Activated CD4-positive, alpha-beta T cell treated with anti-CD3 and anti-CD28 coated beads, Interleukin-2, amount 50 U/mL, for 48 hours (primary cell): ENCODE measurements around the gene DOLPP1.
"Not testable (repeated sequence)": the region's sequence is repeated elsewhere in the genome, so short reads cannot be mapped to it uniquely, and the experiment has no call there.

Experiments used
- DNase-seq, 2 experiments: peaks; one replicate each; pipeline ENCODE4 v3.0.0-alpha.2; 2020

The DOLPP1 gene

DNA sequence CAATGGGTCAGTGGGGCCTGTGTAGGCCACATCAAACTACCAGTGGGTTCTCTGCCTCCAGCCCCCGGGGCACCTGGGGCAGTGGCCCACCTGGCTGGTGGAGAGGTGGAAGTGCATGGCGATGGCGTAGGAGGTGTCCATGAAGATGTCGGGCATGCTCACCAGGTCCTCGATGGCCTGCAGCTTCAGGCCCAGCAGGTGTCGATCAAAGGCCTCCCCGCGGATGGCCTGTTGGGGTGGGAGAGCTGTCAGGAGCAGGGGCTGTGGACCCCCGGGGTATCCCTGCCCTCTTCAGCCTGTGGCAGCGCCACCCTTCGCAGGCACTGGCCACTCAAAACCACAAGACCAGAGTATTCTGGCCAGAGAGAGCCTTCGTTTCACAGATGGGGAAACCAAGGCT is 15.0 kb downstream of the DOLPP1 start:
- no peak for DNase-seq

DNA sequence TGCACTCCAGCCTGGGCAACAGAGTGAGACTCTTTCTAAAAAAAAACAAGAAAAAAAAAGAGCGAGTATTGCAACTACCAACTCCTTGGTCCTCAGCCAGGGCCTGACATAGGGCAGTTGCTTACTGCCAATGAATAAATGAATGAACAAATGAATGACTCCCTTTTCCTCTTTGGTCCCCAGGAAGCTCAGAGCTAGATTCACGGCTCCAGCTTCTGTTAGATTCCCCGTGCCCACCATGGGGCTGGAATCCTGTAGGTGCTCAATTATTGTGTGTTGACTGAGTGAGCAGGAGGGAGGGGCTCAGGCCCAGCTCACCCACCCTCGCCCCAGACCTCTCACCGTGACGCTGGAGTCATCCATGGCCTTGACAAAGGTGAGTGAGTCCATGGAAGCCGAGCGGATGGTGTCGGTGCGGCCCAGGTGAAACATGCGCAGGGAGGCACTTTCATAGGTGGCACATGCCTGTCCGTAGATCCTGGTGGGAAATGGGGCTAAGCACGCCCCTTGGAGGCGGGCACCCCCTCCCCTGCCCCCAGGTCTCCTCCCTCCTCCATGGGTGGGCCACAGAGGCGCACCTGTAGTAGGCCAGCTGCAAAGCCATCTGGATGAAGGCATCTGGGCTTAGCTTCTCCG is 16.9 kb downstream of the DOLPP1 start:
- DNase-seq = no peak

DNA sequence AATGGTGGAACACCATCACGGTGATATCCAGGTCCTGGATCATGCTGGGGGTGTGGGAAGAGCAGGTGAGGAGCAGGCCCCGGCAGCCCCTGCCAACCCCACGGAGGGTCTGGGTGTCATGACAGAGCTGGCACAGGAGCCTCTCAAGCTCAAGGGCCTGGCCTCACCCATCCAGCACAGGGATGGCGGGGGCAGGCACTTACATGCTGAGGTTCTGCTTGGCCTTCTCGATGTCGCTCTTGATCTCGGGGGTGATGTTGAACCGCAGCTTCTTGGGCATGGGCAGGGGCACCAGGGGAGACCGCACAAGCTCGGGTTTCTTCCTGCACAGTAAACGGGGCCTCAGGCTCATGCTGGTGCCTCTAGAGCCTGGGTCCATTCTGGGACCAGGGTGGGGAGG is 17.4 kb downstream of the DOLPP1 start:
- no peak for DNase-seq

DNA sequence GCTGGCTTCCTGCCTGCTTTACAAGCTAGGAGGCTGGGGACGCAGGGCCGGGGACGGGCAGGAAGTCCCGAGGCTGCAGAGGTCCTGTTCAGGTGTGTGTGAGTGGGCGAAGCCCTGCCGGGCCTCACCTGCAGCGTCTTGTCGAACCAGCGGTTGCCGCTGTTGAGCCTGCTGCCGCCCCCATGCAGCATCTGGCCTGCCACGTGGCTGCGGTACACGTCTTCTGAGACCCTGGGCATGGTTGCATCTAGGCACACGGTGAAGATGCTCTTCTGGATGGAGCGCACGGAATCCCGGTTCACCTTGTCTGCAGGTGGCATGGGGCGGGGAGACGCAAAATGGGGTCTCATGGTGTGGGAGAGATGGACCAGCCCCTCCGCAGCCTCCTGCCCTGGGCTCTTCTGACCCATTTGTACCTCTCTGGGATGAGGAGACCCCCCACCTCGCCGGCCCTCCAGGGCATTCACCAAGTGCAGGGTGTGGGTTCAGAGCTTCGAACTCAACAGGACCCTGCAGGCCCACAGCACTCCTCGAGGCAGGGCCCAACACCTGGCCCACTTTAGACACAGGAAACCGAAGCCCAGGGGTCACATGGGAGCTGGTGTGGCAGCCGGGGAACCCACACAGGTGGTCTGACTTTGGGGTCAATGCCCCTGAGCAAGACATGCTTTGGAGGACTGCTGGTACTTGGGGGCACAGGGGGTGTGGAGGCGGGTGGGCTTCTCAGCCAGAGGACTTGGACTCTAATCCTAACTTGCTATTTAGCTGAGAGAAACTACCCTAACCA is 19.7 kb downstream of the DOLPP1 start:
- no peak for DNase-seq

DNA sequence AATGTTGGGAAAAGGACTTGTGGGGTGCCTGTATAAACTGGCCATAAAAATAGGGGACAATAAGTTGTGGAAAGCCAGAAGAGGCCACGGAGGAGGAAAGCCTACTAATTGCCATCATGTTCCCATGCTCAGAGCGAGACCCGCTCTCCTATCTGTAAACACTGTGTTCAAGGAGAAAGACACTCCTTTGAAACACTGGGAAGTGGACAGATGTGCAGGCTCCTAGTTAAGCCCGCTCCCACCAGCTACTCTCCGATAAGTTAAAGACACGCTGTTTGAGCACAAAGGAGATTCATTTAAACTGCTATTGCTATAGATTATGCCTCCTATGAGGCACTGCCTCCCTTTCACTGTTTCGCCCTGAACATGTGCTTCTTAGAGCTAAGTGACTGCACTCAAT is 20.4 kb downstream of the DOLPP1 start:
- DNase-seq = no peak

DNA sequence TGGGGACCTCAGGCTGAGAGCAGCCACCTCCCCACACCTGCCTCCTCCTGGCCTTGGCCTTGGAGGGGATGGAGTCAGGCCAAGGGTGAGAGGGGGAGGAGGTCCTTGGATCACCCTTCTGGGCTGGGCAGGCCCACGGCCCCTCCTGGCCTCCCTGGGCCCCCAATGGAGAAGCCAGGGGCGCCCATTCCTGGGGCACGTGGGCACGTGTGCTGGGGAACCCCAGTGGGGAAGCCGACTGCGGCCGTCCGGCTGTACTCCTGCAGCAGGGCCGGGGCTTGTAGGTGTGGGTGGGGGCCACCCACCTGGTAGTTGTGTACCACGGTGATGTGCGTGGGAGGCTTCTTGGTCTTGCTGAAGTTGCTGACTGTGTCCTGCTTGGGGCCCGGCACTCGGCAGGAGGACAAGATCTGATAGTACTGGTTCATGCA is 21.2 kb downstream of the DOLPP1 start:
- no peak for DNase-seq

DNA sequence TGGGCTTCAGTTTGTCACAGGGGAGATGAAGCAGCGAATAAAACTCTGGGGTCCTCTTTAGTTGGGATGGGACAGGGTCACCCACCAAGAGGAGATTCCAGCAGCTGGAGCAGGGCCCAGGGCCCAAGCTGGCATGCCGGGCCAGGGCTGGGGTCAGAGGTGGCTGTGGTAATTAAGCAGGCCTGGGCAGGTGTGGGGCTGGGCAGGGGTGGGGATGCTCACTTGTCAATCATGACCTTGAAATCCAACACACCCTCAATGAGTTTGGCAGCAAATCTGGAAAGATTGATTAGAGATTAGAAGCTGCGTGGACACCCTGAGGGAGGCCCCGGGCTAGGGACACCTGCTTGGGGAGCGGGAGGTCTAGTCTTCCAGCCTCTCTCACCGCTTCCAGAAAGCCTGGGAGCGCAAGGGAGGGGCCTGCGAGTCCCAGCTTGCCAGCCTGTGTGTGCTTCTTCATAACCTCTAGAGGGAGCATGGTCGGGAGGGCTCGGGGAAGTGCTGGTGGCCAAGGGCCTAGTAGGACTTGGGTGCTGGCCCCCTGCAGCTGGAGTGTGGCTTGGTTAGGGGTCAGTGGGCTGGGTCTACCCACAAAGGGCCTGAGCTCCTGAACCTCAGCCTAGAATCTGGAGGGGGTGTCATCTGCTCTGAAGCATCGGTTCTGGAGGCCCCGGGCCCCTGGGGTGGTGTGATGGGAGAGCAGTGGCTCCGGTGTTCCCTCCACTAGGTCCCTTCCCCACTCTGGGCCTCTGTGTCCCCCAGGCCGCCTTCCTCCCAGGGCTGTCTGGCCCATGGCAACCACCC is 22.1 kb downstream of the DOLPP1 start:
- peak; percentile 25 to 35 for DNase-seq

DNA sequence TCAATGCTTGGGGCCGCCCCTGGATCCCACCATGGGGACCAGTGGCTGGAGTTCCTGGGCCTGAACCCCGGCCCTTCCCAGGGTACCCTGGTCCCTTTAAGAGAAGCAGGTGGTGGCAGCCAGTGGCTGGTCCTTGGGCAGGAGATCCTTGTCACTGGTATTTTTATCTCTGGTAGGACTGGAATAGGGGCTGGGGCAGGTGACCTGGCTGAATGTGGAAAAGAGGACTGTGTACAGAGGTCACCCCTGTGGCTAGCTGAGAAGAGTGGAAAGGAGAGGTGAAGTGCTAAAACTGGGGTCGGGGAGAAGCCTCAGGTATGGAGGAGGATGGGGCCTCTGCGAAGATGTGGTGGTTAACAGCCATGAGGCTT is 22.7 kb downstream of the DOLPP1 start:
- no peak for DNase-seq

DNA sequence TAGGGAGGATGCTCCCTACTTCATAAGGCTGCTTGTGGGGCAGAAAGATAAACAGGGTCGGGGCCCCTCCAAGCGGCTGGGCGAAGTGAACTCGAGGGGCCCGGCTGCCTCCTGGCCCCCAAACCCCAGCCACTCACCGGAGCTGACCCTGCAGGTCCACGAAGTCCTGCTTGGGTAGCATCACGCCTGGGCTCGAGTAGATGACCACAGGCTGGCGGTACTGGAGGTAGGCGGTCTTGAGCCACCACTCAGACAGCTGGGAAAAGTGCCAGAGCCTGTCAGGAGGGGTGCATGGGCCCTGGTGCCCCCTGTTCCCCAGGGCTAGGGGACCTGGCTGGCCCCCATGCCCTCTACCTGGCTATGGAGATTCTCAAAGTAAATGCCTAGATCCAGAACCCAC is 23.1 kb downstream of the DOLPP1 start:
- DNase-seq = no peak

DNA sequence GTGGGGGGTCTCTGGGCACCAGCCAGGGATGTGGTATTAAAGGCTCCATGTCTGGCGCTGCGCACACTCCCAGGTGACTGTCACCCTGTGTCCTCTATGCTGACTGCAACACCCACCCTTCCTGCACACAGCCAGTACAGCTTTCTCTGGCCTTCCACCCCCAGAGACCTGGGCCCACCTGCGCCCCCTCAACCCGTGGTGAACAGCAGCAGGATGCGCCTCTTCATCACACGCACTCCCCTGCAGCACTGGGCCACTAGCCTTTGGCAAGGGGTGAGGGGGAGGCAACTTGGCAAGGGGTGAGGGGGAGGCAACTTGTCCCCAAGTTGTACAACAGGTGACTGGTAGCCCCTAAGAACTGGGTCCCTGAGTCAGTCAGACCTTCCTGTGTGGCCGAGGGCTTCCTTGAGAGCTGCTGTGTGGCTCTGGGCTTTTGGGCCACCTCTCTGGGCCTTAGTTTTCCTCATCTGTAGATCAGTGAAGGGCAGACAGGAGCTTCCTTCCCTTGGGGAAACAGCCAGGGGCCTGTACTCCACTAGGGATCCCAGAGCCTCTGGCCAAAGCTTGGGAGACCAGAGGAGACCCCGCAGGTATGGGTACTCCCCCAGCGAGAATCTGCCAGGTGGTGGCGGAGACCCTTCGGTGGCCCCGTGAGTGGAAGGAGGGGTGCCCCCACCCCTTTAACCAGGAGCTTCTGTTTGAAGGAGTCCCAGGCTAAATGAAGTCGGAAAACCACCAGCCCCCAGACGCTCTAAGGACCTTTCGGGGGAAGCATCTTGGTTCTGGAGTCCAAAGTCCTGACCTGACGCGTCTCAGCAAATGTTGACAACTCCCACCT is 25.2 kb downstream of the DOLPP1 start:
- no peak for DNase-seq

DNA sequence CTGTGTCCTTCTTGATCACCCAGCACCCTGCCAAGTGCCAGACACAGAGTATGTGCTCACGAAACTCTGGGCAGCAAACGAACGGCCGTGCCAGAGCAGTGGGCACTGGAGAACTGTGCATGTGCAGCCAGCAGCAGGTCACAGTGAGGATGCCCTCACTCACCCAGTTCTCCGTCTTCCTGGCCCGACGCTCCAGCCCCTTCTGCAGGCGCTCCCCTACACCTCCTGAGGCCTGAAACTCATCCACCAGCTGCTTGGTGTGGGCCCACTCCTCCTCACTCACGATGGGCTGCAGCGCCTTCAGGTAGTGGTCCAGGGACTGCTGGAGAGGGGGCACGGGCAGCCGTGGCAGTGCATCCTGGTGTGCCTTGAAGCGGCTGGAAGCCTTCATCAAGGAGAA is 26.7 kb downstream of the DOLPP1 start:
- DNase-seq = no peak

DNA sequence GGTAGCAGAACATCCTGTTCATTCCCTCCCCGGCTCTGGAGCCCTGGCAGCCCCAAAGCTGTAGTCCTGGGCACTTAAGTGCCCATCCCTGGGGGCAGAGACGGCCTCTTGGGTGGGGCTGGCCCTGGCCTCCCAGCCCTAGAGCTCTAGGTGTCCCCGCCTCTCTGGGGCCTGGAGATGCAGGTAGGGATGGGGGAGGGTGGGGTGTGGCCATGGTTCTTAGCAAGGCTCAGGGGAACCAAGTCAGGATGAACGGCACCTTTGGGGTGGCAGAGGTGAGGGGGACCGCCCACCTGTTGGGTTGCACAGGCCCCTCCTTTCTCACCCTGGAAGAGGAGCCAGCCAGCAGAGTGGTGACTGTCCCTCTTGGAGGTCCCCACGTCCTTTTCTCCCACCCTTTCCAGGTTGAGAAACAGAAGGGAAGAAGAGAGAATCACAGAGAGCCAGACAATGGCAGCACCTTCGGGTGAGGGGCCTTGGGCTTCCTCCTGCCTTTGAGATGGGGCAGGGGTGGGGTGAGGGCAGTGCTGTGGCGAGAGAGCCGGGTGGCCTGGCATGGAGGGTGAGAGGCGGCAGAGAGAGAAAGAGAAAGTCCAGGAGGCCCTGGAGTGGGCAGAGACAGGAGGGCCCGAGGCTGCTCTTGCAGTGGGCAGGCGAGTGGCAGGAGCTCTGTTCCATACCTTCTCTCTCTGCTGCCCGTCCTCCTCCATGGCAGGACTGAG is 27.3 kb downstream of the DOLPP1 start:
- DNase-seq = no peak

DNA sequence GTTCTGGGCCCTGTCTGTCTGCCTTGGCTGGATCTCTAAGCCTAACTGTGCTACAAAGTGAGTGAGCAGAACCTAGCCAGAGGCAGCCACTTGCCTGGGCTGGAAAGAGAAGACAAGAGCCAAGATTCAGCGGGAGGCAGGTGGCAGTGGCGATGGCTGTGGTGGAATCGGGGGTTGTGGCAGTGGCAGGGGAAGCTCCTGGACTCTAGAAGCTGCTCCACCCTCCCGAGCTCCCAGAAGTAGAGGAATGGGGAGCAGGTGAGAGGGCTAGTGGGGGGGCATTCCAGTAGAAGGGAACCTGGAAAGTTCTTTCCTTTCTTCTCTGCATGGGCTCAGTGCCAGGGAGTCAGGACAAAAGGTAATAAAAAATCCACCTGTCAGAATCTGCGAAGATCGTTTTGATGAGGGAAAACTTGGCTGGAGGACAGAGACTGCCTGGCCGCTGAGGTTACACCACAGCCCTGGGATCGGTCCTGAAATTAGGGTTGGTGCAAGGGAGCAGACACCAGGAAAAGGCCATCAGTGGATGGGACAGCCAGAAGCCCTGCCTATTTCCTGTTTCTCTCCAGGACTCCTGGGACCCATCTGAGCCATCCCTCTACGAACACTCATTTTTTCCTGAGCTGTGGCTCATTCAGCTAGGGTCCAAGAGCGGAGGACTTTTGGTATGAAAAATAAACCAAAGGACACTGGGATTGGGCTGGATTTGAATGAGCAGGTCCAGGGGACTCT is 28.1 kb downstream of the DOLPP1 start:
- DNase-seq = no peak

DNA sequence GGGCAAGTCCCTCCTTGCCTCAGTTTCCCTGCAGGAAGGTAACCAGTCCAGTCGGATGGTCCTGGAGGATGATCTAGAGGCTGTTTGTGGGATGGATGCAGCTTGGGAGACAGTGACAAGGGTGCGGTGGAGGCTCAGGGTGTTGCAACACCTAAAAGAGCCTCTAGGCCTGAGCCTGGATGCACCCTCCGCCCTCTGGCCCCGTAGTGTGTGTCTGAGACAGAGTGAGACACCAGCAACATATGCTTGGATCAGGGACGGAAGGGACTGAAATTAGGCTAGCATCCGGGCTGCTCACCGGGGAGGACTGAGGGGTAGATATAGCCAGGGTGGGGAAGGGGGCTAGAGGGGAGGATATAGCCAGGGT is 28.6 kb downstream of the DOLPP1 start:
- DNase-seq = peak; percentile 21 to 26

DNA sequence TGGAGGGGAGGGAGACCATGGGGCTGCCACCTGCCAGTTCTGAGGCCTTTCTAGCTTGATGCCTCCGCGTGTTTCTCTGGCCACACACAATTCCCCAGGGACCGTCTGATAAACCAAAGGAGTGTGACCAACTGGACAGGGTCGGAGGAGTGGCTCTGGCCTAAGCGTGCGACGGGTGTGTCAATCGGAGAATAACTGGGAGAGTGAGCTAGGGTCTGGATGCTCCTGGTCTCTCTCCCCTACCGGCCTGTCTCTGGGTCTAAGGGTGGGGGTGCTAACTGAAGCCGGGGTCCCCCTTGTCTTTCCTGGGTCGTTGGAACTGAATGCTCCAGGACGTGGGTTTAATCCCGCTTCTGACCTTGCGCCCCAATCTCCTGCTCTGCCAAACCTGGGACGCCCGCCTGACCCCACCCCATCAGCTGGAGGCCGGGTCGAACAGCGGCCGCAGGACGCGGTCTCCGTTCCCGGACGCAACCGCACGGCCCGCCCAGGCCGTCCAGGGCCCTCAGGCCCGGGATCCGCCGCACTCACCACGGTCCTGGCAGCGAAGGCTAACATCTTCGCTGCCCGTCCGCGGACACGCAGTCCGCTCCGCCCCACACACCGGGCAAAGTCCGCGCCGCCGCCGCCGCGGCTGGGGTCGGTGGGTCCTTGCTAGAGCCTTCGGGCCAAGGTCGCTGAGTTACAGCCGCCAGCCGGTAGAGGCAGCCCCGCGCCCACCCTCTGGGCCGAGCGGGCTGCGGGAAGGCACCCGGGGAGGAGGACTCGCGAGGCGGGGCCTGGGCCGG is 29.2 kb downstream of the DOLPP1 start:
- peak in 1 of 2 experiments; percentile 17 for DNase-seq

DNA sequence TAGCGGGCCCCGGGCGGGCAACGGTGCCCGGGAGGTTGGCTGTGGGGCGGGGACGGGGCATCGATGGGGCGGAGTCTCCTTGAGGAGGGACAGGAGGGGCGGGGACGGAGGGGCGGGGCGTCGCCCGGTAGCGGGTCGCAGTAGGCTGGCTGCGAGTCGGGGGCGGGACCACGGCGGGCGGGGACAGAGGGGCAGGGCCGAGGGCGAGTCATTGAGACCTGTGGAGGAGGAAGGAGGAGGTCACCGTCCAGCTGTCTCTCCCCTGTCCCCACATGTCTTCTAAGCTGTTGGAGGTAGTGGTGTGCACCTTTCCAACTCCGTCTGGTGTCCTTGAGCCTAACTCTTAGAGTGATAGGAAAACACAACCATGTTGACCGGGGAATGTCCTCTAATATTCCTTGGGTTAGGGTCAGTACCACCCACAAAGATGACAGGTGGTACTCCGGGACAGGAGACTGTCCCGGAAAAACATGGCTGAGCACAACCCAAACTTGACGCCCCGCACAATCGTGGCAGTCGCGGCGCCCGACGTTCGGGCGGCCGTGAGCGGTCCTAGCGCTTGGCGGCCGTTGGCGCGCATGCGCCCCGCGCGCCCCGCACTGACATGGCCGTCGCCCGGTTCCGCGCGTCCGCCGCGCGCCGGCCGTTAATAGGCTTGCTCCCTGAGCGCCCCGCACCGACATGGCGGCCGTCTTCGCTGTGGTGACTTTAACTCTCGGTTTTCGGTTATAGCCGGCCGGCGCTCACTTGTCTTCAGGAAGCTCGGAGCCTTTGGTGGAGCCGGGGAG is 30.0 kb downstream of the DOLPP1 start, which contains the start of the genes CRAT and PTPA:
Gene CRAT (minus strand): TSS at position 54 of the 788 bp plus-strand sequence. CDS start 284 bp downstream, outside the sequence.
Gene PTPA (plus strand): TSS at position 676 of the 788 bp plus-strand sequence. CDS start 186 bp downstream, outside the sequence.
- DNase-seq = peak; percentile 99

DNA sequence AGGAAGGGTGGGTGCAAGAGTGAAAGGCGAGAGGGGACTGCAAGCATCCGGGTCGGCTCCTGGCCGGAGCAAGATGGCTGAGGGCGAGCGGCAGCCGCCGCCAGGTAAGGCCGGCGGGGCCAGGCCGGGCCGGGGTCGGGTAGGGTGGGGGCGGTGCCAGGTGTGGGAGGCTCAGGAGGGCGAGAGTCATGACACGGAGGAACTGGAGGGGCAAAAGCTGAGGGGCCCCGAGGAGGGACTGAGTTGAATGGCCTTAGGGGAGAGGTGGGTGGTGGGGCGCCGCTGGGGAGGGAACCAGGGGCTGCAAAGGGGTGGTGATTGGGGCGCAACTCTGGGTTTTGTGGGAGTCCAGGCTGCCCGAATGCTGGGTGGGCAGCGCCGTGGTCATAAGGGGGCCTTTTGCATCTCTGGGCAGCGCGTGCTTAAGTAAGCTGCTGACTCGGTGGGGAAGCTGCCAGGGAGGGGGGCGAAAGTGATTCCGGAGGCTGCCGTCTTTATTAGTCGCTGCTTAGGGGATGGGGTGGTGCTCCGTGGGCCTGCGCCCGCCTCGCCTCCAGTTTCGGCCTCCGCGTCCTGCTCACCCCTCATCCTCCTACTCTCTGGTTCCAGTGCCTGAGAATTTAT is 30.7 kb downstream of the DOLPP1 start:
- peak; percentile 35 to 39 for DNase-seq

DNA sequence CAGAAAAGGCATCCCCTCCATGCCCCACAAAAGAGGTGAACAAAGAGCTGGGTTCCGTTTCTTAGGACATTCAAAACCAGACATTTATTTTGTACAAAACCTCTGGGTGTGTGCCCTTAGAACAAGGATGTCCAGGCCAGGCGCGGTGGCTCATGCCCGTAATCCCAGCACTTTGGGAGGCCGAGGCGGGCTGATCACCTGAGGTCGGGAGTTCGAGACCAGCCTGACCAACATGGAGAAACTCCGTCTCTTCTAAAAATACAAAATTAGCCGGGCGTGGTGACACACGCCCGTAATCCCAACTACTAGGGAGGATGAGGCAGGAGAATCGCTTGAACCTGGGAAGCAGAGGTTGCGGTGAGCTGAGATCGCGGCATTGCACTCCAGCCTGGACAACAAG is 31.6 kb downstream of the DOLPP1 start:
- DNase-seq = not testable (repeated sequence)
